Adrenal gland (tissue), 12 donors: Measurements from ENCODE around the gene HOXA6. TPM values are rescaled to one million over a fixed set of nuclear protein-coding genes. Genes with fewer than 3 reads are reported as not detected.

Experiments
- DNase-seq, 7 donors: peaks; one replicate each; pipeline ENCODE4 v3.0.0-alpha.2; 2019 to 2020
- H3K27ac ChIP-seq, 5 donors: fragments of 200-600 bp; sonication (generic) in 4 of 5; 1 replicate in 3 of 5; 2 replicates in 2 of 5; pipeline versions ENCODE4 v1.5.1 to v1.8.0; 2016 to 2020; ENCODE audit warnings: mild to moderate bottlenecking in 1 of 5
- H3K27me3 ChIP-seq: fragments of 200-600 bp; 2 replicates; pipeline ENCODE4 v1.8.0; 2021
- H3K36me3 ChIP-seq, 2 donors: fragments of 200-600 bp; replicated peaks in 1 of 2; 1 replicate in 1 of 2; 2 replicates in 1 of 2; pipeline versions ENCODE4 v1.5.1 to v1.8.0; 2018 to 2022
- H3K4me1 ChIP-seq, 2 donors: fragments of 200-600 bp; replicated peaks in 1 of 2; 1 replicate in 1 of 2; 2 replicates in 1 of 2; pipeline versions ENCODE4 v1.5.1 to v1.8.0; 2018 to 2021
- H3K4me3 ChIP-seq, 4 donors: fragments of 200-600 bp; sonication (generic) in 3 of 4; one replicate each; pipeline ENCODE4 v1.5.1; 2016 to 2018
- H3K9me3 ChIP-seq, 3 donors: fragments of 200-600 bp; sonication (generic) in 1 of 3; replicated peaks in 1 of 3; 1 replicate in 2 of 3; 2 replicates in 1 of 3; pipeline versions ENCODE4 v1.5.1 to v1.8.0; 2016 to 2021
- POLR2A ChIP-seq, 2 donors: fragments of 450-650 bp; IDR thresholded peaks; one replicate each; pipeline ENCODE4 v1.6.1; 2017; ENCODE audit warnings: antibody characterized with exemption in 2 of 2, mild to moderate bottlenecking in 2 of 2, moderate library complexity in 1 of 2
- WGBS, 4 donors: extraction: QIAGEN DNeasy Blood & Tissue Kit in 2 of 4; methylation state at CpG; one replicate each; pipeline versions ENCODE4 v1.1.5 to v1.1.7; 2013 to 2017; 5-methylcytosine and 5-hydroxymethylcytosine counted together
- intact Hi-C, 2 donors: fragments of 100-400 bp; cut with DNase I; formaldehyde crosslinking; loops; one replicate each; pipeline versions ENCODE4 v1.14.1 to v1.15.0; 2022 to 2023
- polyA plus RNA-seq, 3 donors: library from polyadenylated mRNA; stranded (reverse); fragments of 200-250 nt in 2 of 3; fragments of 350-450 nt in 1 of 3; fragmentation: Illumina TruSeq in 1 of 3; extraction: RNeasy Lipid Tissue Mini Kit (QIAGEN cat#74804) in 1 of 3; gene quantifications; one replicate each; pipeline ENCODE4 v1.2.3, GENCODE V29; 2013 to 2014
- total RNA-seq, 9 donors: library from RNA; depleted of rRNA in 4 of 9; stranded (reverse); fragments of >200 nt in 4 of 9; fragments of 120-200 nt in 1 of 9; fragmentation: NEBNext Ultra II Directional in 1 of 9; extraction: Animal tissue kit (Norgen Biotek cat#: 25700) in 1 of 9; gene quantifications; one replicate each; pipeline versions ENCODE4 v1.1.0 to v1.2.4, GENCODE V29; 2013 to 2023
- TF ChIP-seq, protein P1 (sequence below), 6 experiments: fragments of 450-650 bp in 4 of 6; fragments of 200-600 bp in 2 of 6; sonication (generic) in 1 of 6; IDR thresholded peaks; 1 replicate in 5 of 6; 2 replicates in 1 of 6; pipeline versions ENCODE4 v1.5.1 to v1.8.0; 2016 to 2021; ENCODE audit warnings: antibody characterized with exemption in 6 of 6, mild to moderate bottlenecking in 2 of 6, moderate library complexity in 1 of 6
- donor health status: healthy with polysubstance abuse.
- donor health status: Bipolar disorder and iron deficiency.
- donor health status: DM: yes; HTN: yes; CAD: no.
- donor health status: DM: no; HTN: no; CAD: no.
- donor health status: DM: no; HTN: no; CAD: no.
- donor health status: DM: yes; HTN: yes; CAD: no.

The HOXA6 gene
- total and polyA plus RNA-seq, 12 donors, result 1.3 to 27.2 (median 14.8) TPM

DNA sequence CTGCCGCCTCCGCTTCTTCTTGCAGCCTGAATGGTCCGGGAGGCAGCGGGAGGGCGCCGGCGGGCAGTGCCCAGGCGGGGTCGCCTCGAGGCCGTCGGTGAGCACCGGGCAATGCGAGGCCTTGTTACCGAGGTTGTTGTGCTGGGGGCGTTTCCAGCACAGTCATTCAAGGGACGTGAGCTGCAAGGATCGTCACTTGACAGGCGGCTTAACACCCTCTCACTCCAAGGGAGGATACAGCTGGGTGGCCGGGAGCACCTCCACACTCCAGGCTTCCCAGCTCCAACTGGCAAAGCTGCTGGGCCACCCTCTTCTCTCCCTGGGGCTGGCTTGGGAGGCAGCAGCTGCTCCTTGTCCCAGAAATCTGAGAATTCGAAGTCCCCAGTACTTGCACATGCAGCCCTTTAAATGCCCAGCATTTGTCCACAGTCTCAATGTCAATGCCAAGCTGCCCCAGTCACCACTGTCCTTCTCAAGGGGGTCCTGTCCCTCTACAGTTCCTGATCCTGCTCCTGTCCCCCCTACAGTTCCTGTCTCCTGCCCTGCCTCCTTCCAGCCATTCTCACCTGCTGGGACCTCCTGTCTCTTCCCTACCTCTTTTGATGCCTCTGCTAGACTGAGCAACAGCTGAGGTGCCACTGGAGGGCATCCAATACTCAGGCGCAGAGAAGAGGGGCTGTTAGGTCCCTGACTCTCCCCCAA is 41.9 kb upstream of the HOXA6 start:
- DNase-seq, result peak in 3 of 7 donors; percentile 12 to 47 (median 13)
- intact Hi-C loops, result loop anchor here in 1 of 2 donors (10.0 kb wide), 1 partner anchor 1315 kb away; no protein-coding TSS in a partner anchor
- WGBS, 4 donors, result 26 to 65% (median 33%) methylated on average over 5 to 22 of the region's 22 CpGs
- no peak for TF ChIP-seq POLR2A (IDR thresholded peaks at IDR 0.05)
- TF ChIP-seq, protein P1, sequence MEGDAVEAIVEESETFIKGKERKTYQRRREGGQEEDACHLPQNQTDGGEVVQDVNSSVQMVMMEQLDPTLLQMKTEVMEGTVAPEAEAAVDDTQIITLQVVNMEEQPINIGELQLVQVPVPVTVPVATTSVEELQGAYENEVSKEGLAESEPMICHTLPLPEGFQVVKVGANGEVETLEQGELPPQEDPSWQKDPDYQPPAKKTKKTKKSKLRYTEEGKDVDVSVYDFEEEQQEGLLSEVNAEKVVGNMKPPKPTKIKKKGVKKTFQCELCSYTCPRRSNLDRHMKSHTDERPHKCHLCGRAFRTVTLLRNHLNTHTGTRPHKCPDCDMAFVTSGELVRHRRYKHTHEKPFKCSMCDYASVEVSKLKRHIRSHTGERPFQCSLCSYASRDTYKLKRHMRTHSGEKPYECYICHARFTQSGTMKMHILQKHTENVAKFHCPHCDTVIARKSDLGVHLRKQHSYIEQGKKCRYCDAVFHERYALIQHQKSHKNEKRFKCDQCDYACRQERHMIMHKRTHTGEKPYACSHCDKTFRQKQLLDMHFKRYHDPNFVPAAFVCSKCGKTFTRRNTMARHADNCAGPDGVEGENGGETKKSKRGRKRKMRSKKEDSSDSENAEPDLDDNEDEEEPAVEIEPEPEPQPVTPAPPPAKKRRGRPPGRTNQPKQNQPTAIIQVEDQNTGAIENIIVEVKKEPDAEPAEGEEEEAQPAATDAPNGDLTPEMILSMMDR (IDR thresholded peaks at IDR 0.05), result no peak
- Histone ChIP-seq H3K9me3 (no peaks in the 10 kb centered on the region), H3K27me3 (peaks cover 100% of the 10 kb centered on the region), H3K4me1 (peaks cover 12 to 27% of the 10 kb centered on the region in 2 donors), H3K4me3 (no peak overlapping the region), H3K27ac (no peak overlapping the region), H3K36me3 (no peaks in the 10 kb centered on the region)

GRCh38 chr7:27188386-27189294 is 41.1 kb upstream of the HOXA6 start:
- intact Hi-C loops, result loop anchor here in 1 of 2 donors (10.0 kb wide), 1 partner anchor 1314 kb away; no protein-coding TSS in a partner anchor
- no peaks in the 10 kb centered on the region for H3K36me3 ChIP-seq
- H3K4me3 ChIP-seq, result peak overlapping the region in 1 of 4 donors; percentile 38
- peaks cover 19 to 35% of the 10 kb centered on the region in 2 donors for H3K4me1 ChIP-seq
- no peak overlapping the region for H3K27ac ChIP-seq
- no peaks in the 10 kb centered on the region for H3K9me3 ChIP-seq
- TF ChIP-seq, protein P1 (IDR thresholded peaks at IDR 0.05), result no peak
- TF ChIP-seq POLR2A (IDR thresholded peaks at IDR 0.05), result no peak
- peak in 4 of 7 donors; percentile 1 to 53 (median 22) for DNase-seq
- H3K27me3 ChIP-seq, result peaks cover 100% of the 10 kb centered on the region
- WGBS, 4 donors, result 13 to 22% (median 15%) methylated on average over 20 to 49 of the region's 49 CpGs

GRCh38 chr7:27187475-27188385 is 40.2 kb upstream of the HOXA6 start:
- WGBS, 4 donors, result 13 to 18% (median 15%) methylated on average over 35 to 46 of the region's 46 CpGs
- H3K27me3 ChIP-seq, result peaks cover 100% of the 10 kb centered on the region
- H3K4me1 ChIP-seq, result peaks cover 12 to 33% of the 10 kb centered on the region in 2 donors
- no peaks in the 10 kb centered on the region for H3K36me3 ChIP-seq
- peak in 3 of 7 donors; percentile 5 to 20 (median 19) for DNase-seq
- TF ChIP-seq POLR2A (IDR thresholded peaks at IDR 0.05), result no peak
- TF ChIP-seq, protein P1 (IDR thresholded peaks at IDR 0.05), result no peak
- no peak overlapping the region for H3K27ac ChIP-seq
- intact Hi-C loops, result loop anchor here in 1 of 2 donors (10.0 kb wide), 1 partner anchor 1313 kb away; no protein-coding TSS in a partner anchor
- no peaks in the 10 kb centered on the region for H3K9me3 ChIP-seq
- H3K4me3 ChIP-seq, result peak overlapping the region in 1 of 4 donors; percentile 38
